HG03460 (cell line): Measurements from ENCODE around the gene PRM3.
"Not testable (repeated sequence)": the region's sequence is repeated elsewhere in the genome, so short reads cannot be mapped to it uniquely, and the experiment has no call there.

Experiments used
- ATAC-seq: cut with Tn5 transposase; IDR thresholded peaks from one replicate; pipeline ENCODE4 v1.9.1; 2021; ENCODE audit not compliant: unreplicated experiment

Gene PRM3

GRCh38 chr16:11306381-11306780 is 33.0 kb upstream of the PRM3 start:
- no peak for ATAC-seq

DNA sequence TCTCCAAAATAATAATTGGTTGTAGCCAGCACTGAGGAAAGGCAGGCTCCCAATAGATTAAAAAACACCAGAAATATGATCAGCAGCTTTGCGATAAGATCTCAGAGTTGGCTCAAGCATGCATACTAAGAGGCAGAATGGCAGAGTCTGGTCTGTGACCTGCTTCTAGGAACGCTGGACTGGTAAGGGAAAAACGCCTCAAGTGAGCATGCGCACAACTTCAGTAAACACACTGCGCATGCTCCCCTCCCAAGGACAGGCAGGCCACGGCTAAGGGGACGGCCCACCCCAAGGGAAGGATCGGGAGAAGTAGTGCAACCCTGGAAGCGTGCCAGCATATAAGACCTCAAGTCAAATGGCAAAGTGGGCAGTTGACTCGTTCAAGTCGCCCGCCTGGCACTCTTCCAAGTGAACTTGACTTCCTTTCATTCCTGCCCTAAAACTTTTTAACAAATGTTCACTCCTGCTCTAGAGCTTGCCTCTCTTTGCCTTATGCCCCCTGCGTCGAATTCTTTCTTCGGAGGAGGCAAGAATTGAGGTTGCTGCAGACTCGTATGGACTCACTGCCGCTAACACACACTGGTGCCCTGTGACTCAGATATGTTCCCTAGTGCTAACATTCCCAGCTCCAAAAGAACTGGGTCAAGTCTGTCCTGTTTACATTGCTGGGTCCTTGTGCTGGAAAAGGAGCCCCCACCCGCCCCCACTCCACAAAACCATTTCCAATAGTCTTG is 30.1 kb upstream of the PRM3 start:
- no peak for ATAC-seq

DNA sequence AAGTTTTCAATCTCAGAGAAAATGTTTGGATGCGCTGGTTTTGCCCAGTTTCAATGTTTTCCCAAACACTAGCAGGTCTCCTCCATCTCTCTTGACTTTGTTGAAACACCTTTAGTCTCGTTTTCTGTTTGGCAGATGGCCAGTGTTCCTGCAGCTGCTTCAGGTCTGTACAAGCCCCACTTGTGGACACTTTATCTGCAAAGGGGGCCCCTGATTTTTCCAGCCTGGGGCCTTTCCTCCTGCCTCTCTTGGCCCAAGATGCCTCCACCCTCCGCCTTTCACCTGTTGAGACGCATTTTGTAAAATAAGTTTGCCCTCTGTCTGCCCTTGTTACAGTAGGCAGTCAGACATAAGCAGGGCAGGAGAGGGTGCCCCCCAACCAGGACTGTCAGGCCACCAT is 29.5 kb upstream of the PRM3 start:
- ATAC-seq = no peak

DNA sequence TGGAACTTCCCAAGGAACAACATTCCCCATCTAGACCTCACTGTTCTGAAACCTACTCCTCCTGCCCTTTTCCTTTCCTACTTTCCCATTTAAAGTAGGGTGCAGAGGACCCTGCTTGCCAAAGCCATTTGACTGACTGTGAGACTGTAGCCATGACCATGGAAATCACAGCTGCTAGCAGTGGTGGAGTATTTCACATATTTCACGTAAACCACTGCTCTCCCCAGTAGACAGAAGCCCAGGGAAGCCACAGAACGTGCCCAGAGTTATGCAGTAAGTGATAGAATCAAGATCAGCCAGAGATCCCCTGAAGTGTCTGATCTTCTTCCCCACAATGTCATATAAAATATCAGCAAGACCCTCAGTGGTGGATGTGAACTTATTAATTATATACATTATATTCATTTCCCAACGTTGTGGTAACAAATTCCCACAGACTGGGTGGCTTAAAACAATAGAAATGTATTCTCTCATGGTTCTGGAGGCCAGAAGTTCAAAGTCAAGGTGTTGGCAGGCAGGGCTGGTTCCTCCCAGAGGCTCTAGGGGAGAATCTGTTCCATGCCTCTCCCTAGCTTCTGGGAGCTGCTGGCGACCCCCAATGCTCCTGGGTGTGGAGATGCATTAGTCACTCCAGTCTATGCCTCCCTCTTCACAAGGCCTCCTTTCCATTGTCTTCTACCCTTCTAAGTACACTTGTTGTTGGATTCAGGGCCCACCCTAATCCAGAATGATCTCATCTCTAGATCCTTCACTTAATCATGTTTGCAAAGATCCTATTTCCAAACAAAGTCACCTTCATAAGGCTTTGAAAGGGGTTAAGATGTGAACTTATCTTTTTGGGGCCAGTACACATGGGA is 28.4 kb upstream of the PRM3 start:
- no peak for ATAC-seq

DNA sequence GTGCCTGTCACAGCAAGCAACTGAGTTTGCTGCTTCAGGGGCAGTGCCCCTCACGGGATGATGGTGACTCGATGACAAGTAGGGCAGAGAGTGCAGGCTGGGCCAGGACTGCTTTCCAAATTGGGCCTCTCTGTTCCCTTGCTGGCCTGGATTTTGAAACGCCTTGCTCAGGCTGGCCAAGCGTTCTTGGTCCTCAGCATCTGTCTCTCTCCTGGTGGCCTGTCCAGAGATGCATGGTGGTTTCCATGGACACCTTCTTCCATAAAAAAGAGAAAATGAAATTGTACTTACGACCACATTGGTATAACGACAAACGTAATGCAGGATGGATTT is 27.1 kb upstream of the PRM3 start:
- ATAC-seq = no peak

GRCh38 chr16:11299865-11300559 is 26.6 kb upstream of the PRM3 start:
- ATAC-seq = no peak

GRCh38 chr16:11298950-11299547 is 25.6 kb upstream of the PRM3 start:
- ATAC-seq = not testable (repeated sequence)

DNA sequence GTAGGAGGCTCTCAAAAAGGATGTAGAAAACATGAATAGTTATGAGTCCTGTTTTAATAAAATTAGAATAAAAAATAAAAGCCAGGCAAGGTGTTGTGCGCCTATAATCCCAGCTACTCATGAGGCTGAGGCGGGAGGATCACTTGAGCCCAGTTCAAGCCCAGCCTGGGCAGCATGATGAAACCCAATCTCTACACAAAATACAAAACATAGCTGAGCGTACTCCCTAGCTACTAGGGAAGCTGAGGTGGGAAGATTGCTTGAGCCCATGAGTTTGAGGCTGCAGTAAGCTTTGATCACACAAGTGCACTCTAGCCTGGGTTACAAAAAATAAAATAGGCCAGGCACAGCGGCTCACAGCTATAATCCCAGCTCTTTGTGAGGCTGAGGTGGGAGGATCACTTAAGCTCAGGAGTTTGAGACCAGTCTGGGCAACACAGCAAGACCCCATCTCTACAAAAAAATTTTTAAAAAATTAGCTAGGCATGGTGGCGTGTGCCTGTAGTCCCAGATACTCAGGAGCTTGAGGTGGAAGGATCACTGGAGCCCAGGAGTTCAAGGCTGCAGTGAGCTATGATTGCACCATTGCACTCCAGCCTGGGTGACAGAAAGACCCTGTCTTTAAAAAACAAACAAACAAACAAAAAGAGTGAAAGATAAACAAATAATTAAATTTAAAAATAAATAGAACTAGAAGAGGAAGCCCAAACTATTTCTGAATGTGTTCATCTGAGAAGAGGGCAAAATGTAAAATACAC is 24.9 kb upstream of the PRM3 start:
- ATAC-seq = no peak

- peak; percentile 74 for ATAC-seq
Observed at GRCh38 chr16:11297492-11298142, 24.2 kb upstream of the PRM3 start.

DNA sequence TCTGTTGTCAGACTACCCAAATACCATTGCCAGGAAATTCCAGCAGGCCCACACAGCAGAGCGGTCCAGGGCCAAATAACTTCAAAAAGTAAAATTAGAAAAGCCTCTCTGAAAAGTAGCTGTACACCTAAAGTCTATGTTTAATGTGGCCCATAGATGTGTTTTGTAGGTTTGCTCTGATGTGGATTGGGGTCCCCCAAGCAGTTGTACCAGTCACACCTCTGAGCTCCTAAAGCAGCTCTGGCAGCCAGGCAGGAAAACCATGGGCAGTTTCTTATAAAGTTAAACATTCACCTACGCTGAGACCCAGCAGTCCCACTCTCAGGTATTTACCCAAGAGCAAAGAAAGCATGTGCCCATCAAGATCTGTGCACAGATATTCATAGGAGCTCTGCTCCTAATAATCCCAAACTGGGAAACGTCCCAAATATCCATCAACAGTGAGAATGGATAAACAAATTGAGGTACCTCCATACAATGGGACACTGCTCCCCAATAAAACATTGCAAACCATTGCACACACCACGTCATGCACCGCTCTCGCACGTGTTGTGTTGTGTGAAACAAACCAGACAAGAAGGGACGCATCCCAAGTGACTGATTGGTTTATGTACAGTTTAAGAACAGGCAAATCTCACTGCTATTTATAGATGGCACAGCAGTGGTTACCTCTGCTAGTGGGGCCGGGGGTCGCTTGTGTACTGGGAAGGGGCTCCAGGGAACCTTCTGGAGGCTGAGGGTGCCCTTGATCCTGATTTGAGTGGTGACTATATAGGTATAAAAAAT is 23.5 kb upstream of the PRM3 start:
- peak; percentile 28 for ATAC-seq

DNA sequence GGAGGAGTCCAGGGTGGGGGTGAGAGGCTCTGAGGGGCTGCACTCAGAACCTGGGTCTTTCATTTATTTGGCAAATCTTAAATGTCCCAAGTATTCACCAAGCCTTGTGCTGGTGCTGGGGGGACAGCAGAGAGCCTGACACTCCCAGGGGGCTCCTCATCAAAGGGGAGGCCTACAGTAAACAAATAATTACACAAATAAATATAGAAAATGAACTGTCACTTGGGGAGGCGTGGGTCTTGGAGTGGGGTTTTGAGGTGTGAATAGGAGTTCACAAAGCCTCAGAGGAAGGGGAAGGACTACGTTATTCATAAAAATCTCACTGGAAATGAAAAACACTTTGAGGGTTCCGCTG is 22.9 kb upstream of the PRM3 start:
- no peak for ATAC-seq

DNA sequence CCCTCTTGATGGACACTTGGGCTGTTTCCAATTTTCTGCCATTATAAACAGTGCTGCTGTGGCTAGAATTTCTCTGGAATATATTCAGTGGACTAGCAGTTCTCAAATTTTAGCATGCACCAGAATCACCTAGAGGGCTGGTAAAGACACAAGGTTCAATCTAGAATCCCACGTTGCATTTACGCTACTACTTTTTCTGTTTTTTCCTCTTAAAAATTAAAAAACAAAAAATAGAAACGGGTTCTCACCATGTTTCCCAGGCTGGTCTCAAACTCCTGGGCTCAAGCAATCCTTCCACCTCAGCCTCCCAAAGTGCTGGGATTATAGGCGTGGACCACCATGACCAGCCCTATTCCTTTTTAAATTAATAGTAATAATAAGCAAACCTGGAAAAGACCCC is 22.2 kb upstream of the PRM3 start:
- ATAC-seq = no peak

DNA sequence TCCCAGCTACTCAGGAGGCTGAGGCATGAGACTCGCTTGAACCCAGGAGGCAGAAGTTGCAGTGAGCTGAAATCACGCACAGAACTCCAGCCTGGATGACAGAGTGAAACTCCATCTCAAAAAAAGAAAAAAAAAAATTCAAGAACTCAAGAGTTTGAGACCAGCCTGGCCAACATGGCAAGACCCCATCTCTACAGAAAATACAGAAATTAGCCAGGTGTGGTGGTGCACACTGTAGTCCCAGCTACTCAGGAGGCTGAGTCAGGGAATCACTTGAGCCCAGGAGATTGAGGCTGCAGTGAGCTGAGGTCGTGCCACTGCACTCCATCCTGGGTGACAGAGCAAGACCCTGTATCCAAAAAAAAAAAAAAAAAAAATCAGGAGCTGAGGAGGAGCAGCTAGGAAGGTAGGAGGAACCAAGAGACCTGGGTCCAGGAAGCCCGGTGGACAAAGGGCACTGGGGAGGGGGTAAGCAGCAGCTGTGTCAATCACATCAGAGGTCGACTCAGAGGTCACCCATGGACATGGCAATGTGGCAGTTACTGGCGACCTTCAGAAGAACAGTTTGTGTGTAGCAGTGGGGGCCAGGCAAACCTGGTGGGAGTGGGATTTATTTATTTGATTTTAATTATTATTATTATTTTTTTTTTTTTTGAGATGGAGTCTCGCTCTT is 18.8 kb upstream of the PRM3 start:
- ATAC-seq = no peak

- ATAC-seq = no peak
Observed at GRCh38 chr16:11291091-11291703, 17.8 kb upstream of the PRM3 start.

- no peak for ATAC-seq
Observed at GRCh38 chr16:11290102-11290893, 16.9 kb upstream of the PRM3 start.

GRCh38 chr16:11289696-11290095 is 16.3 kb upstream of the PRM3 start:
- ATAC-seq = not testable (repeated sequence)

GRCh38 chr16:11289202-11289601 is 15.8 kb upstream of the PRM3 start:
- ATAC-seq = no peak

DNA sequence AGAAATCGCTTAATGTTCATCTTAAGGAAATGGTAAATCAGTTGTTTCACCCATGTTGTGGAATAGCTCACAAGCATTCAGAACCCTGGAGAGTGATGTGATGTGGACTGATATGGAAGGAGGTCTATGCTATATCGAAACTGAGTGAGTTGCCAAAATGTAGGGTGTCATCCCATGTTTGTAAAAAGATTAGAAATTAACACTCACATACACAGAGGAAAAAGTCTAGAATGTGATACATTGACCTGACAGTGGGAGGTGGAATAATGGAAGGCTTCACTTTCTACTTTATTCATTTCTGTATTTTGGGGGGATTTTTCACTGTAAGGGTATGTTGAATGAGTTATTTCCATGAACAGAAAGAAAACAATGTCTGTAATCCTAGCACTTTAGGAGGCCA is 12.4 kb upstream of the PRM3 start:
- no peak for ATAC-seq
